ENCODE measurements around the gene SLC8A1.
A peak's percentile ranks its signal among the peaks of the same experiment; 100 is the strongest.

Gene SLC8A1

DNA sequence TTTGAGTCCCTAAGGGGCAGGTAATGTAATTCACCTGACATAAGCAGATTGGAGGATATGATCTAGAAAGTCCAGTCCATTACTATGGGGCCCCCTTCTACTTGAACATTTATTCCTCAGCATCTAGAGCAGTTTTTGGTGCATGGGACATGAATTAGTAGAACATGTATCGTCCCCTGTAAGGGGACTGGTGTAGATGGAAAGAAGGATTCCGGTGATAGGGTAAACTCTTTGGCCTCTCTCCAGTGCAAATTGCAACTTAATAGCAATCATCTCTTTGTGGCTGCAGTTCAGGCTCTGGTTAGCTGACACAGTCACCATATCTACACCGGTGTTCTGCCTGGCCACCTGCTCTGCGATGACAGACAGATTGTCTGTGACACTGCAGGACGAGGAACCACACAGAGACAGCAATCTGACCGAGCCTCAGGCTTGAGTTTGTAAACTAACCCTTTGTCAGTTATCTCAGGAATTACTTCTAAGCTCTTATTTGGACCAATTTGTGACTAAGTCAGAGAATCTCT, 6.4 kb upstream of the SLC8A1 start:
- DNase-seq (ENCODE audit: low read depth, low spot score) = no peak

DNA sequence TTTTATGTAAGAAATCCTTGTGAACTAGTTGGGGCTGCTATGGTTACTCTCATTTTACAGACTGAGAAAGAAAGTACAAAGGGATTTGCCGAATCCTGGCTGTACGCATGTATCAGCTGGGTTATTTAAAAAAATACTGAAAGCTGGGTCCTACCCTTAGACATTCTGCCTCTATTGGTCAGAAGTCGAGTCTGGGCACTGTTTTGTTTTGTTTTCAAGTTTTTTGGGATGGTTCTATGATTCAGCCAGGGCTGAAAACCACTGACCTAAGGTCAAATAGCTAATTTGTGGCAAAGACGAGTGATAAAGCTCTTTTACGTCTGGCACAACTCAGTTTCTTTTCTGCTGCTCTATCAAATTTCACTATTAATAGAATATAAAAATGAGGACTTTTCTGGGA, 5.9 kb upstream of the SLC8A1 start:
- no peak for DNase-seq (ENCODE audit: low read depth, low spot score)

DNA sequence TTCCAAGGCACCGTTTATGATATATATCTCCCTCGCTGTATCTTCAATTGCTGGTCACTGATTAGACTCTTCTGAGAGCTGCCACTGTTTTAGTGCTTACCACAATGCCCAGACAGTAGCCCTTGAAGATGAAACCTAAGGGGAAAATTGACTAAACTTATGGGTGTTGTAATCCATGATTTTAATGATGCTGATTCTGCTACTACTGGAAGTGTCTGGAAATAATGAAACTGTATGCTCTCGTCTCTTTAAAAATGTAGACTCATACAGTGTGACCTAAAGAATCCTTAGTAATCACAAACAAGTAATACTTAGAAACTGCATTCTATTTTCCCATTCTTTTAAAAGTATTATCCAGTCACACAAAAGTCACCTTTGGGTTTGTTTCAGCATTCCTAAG, 5.5 kb upstream of the SLC8A1 start:
- DNase-seq (ENCODE audit: low read depth, low spot score) = no peak

- no peak for DNase-seq (ENCODE audit: low read depth, low spot score)
Observed at GRCh38 chr2:40456926-40457325, 5.0 kb upstream of the SLC8A1 start.

- DNase-seq (ENCODE audit: low read depth, low spot score) = no peak
Observed at GRCh38 chr2:40455661-40456060, 3.8 kb upstream of the SLC8A1 start.

DNA sequence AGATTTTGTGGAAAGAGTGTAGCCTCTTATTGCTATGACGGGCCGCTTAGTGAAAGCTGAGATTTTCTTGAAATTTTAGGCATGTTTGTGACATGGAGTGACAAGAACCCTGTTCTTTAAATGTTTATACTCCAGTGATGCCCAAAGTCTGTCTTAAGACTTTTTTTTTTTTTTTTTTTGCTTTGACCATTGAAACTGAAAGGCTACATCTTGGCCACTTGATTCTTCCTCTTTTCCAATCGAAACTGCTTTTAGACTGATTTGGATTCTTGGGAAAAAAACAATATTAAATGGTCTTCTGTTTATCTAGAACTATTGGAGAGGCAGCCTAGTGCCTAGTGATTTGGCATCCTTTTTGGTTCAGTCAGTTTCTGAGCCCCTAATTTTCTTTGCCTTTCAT, 2.4 kb upstream of the SLC8A1 start:
- no peak for DNase-seq (ENCODE audit: low read depth, low spot score)

GRCh38 chr2:40452786-40453185, 896 bp upstream of the SLC8A1 start:
- DNase-seq (ENCODE audit: low read depth, low spot score) = no peak

- DNase-seq (ENCODE audit: low read depth, low spot score) = peak; percentile 31
Observed at GRCh38 chr2:40450796-40451430, 977 bp downstream of the SLC8A1 start.

GRCh38 chr2:40450066-40450795, 1.7 kb downstream of the SLC8A1 start:
- peak; percentile 9 for DNase-seq (ENCODE audit: low read depth, low spot score)

DNA sequence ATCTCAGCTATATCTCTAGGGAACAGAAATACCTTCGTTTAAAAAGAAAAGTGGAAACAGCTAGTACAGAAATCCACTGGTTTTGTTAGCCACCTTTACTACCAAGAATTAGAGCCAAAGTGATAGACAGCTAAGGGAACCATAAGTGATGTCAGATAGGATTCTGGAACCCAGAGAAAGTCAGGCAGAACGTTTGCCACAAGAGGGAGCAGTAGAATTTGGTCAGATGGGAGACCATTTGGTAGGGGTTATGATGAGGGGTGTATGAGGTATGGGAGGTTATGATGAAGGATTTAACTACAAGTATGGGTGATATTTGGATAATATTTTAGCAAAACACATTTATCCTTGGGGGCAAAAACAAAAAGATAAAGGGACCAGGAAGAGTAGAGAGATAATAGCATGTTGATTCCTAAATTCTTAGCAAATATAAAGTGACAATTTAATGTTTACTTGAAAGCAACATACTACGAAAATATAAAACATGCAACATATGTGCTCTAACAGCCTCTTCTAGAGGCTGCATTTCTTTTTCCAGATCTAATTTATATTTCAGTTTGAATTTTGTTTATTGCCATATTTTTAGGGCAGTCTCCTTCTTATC, 3.3 kb downstream of the SLC8A1 start:
- no peak for DNase-seq (ENCODE audit: low read depth, low spot score)

GRCh38 chr2:40445467-40445866, 6.4 kb downstream of the SLC8A1 start:
- no peak for DNase-seq (ENCODE audit: low read depth, low spot score)

GRCh38 chr2:40440835-40441234, 11.1 kb downstream of the SLC8A1 start:
- no peak for DNase-seq (ENCODE audit: low read depth, low spot score)

DNA sequence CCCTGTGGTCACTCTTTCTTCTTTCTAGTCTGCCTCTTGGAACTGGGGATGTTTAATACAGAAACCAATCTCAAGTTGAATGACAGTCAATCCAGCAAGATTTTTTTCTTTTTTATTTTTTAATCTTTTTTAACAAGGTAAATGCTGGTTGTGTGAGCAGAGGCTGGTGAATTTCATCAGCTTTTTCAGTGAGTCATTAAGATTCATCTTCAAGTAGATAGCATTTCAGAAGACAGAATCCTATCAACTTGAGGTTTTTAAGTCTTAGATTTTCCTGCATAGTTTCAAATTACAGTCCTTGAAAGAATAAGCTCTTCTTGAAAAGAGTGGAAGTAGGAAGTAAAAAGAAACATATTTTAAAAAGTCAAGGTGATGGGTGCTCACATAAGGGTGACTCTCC, 12.4 kb downstream of the SLC8A1 start:
- DNase-seq (ENCODE audit: low read depth, low spot score) = no peak

DNA sequence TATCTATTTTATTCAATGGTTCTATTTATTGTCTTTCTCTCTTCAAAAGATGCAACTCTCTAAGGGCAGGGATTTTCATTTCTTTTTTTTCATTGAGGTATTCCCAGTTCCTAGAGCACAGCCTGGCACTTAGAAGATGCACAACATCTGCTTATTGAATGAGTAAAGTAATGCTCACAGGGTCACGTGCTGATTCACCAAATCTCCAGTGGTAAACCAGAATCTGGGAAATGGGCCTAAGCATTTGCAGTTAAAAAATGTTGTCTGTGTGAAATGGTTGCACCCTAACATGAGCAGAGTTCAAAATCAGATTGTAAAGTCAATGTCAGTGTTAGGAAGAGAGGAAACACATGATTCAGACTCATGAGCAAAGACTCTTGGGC, 15.8 kb downstream of the SLC8A1 start:
- no peak for DNase-seq (ENCODE audit: low read depth, low spot score)

DNA sequence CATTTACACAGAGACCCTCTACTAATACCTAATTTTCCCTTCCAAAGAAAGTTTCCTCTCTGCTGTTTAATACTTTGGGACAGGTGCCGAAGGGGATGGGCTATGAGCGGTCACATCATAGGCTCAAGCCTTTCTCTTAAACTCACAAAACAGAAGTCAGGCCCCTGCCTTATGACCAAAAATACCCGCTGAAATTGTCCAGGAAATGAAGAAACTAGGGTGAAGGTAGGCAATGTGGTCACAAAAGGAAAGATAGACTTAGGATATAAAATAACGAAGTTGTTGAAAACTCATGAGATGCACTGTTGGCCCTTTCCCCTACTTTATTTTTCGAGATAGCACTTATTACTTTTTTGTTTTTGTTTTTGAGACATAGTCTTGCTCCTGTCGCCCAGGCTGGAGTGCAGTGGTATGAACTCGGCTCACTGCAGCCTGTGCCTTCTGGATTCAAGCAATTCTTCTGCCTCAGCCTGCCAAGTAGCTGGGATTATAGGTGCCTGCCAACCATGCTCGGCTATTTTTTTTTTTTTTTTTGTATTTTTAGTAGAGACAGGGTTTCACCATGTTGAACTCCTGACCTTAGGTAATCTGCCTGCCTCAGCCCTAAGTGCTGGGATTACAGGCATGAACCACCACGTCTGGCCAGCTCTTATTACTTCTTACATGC, 16.3 kb downstream of the SLC8A1 start:
- no peak for DNase-seq (ENCODE audit: low read depth, low spot score)

GRCh38 chr2:40434731-40435271, 17.1 kb downstream of the SLC8A1 start:
- DNase-seq (ENCODE audit: low read depth, low spot score) = peak; percentile 17

- DNase-seq (ENCODE audit: low read depth, low spot score) = no peak
Observed at GRCh38 chr2:40433736-40434135, 18.2 kb downstream of the SLC8A1 start.

- no peak for DNase-seq (ENCODE audit: low read depth, low spot score)
Observed at GRCh38 chr2:40432921-40433483, 18.9 kb downstream of the SLC8A1 start.

DNA sequence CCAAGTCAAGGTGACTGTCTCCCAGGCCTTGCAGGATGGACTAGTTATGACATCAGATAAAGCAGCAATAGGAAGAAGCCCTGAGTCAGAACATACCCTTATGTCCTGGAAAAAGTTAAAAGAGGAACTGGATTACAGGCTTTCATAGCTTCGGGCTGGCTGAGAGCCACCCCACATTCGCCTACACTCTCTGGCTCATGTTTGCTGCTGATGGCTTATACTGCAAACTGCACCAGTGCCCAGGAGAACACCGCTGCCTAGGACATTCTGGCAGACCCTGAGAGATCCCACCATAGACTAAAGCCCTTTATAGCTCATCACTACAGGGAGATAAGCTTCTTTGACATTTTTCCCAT, 20.3 kb downstream of the SLC8A1 start:
- no peak for DNase-seq (ENCODE audit: low read depth, low spot score)

DNA sequence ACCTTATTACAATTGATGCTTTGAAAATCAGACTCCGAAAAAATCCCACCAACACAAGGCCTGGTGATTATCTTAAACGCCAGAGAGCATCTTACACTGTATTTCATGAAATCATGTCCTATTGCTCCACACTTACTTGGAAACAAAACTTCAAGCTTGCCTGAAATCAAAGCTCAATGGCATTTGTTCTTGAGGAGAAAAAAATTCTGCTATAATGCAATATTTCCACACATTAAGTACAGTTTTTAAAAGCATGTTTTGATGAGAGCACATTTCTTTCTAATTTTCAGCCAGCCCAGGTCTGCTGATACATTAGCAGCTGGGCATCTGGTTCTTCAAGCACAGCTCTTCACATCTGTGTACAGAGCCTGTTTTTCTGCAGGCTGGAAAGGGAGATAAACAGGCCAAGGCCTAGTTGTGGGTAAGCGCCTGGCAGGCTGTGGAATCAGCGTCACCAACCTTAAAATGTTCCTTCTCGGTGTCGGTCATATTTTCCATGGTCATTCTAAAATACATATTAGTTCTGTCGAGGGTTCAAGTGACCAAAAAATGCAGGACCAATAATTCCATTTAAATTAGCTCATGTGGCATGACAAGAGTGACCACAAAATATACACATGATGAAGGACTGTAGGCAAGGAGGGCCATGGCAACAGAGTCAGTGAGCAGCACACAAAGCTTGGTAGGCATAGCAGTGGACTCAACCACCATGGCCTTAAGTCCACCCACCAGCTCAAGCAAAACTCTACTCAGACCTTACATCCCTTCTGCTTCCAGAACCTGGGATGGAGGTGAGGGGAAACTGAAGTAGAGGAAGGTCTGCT, 20.9 kb downstream of the SLC8A1 start:
- DNase-seq (ENCODE audit: low read depth, low spot score) = no peak

DNA sequence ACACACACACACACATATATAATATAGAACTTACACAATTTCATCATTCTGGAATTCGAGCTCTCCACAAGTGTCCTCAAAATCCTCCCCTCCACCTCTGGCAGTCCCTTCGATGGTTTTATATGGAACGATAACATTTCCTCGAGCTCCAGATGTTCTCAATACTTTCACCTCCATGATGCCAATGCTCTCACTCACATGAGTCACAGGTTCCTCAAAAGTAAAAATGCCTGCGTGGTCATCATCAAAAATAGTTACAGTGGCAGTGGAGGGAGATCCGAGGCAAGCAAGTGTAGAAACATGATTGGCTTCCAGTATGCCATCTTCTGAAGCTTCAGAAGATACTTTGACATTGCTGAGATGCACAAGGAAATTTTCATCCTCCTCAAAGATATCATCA, 23.5 kb downstream of the SLC8A1 start:
- DNase-seq (ENCODE audit: low read depth, low spot score) = no peak

Data from smooth muscle cell of the brain vasculature (primary cell).